Measurements from ENCODE around the gene TRERF1.

DNA sequence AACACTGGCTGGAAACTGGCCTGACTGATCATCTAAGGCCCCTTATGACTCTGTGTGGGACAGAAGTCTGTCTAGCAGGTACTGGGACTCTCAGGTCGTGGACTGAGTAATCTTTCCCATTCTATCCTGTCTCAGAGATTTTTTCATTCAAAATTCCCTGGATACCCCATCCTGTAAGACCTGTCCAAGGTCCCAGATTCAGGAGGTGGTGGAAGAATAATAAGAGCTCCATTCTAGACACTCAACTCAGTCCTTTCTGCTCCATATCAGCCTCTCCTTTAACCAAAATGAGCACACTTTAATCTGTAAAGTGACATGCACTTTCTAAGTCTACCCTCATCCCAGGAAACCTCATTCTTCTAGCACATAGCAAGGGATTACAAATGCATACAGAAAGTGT, 151.5 kb downstream of the TRERF1 start:
- TF ChIP-seq YY1 (IDR thresholded peaks at IDR 0.05; ENCODE audit: insufficient read depth, insufficient read length) (no peak), ZNF274 (IDR thresholded peaks at IDR 0.05; ENCODE audit: low read depth, low read length) (no peak)

All from NT2/D1 (cell line).